HCT116 (cell line): ENCODE measurements around the gene CRISP2. TPM values are rescaled to one million over a fixed set of nuclear protein-coding genes. Genes with fewer than 3 reads are reported as not detected.

Experiments used
- ATAC-seq: fragments of 200-7000 bp; cut with Tn5 transposase; 2 replicates; pipeline ENCODE4 v1.9.1; 2020; ENCODE audit warnings: mild to moderate bottlenecking, moderate library complexity
- BruUV-seq: library from RNA; stranded (reverse); fragments of 400-500 nt; replicated peaks from 2 replicates; lab custom pipeline; 2021; lab: Mats Ljungman, UMichigan
- CTCF ChIA-PET: fragments of 300-600 bp; sonication (Branson Sonifier 250); formaldehyde crosslinking; loops from one replicate; lab custom pipeline; 2021; ENCODE audit warnings: antibody characterized with exemption; lab: Charles Lee
- POLR2A ChIA-PET: fragments of 300-600, 350-600 bp; sonication (Branson Sonifier 250); formaldehyde crosslinking; loops from one replicate; lab custom pipeline; 2021; ENCODE audit warnings: antibody characterized with exemption; lab: Charles Lee
- RAD21 ChIA-PET, 2 experiments: fragments of 300-600 bp; sonication (Branson Sonifier 250); formaldehyde crosslinking; loops; one replicate each; lab custom pipeline; 2023; ENCODE audit warnings: low total read pairs in 2 of 2; ENCODE audit not compliant: uncharacterized antibody in 2 of 2, unreplicated experiment in 2 of 2, low non-redundant PET in 1 of 2; lab: Charles Lee
- DNase-seq: peaks from one replicate; pipeline ENCODE4 v3.0.0-alpha.2; 2010; ENCODE audit warnings: low read depth, low spot score
- H2AFZ ChIP-seq: fragments of 200-600 bp; shearing (Covaris generic), sonication (generic); 2 replicates; pipeline ENCODE4 v1.6.1; 2017; ENCODE audit warnings: low read depth, mixed run types, mixed read lengths, antibody characterized with exemption, low read length; ENCODE audit not compliant: poor library complexity, severe bottlenecking
- H3K27ac ChIP-seq: 2 replicates; pipeline ENCODE4 v1.5.1; 2012; ENCODE audit warnings: low read depth, low read length
- H3K27me3 ChIP-seq: fragments of 200-600 bp; sonication (generic); 2 replicates; pipeline ENCODE4 v1.6.1; 2016; ENCODE audit warnings: mixed run types, low read length, mixed read lengths; ENCODE audit not compliant: insufficient read depth
- H3K36me3 ChIP-seq, 2 experiments: fragments of 200-500 bp in 1 of 2; fragments of 200-600 bp in 1 of 2; sonication (Bioruptor generic) in 1 of 2; sonication (generic) in 1 of 2; 2 replicates each; pipeline versions ENCODE4 v1.5.1 to v1.6.1; 2014 to 2016; ENCODE audit warnings: low read length in 2 of 2, inconsistent platforms in 1 of 2, mixed read lengths in 1 of 2, mixed run types in 1 of 2; ENCODE audit not compliant: insufficient read depth in 2 of 2, control insufficient read depth in 1 of 2
- H3K4me1 ChIP-seq, 2 experiments: fragments of 200-600 bp in 1 of 2; sonication (generic) in 1 of 2; 2 replicates each; pipeline versions ENCODE4 v1.5.1 to v1.6.1; 2012 to 2017; ENCODE audit warnings: low read length in 2 of 2, inconsistent platforms in 1 of 2, mild to moderate bottlenecking in 1 of 2, mixed read lengths in 1 of 2, mixed run types in 1 of 2, moderate library complexity in 1 of 2; ENCODE audit not compliant: insufficient read depth in 2 of 2, control insufficient read depth in 1 of 2
- H3K4me2 ChIP-seq: fragments of 200-600 bp; sonication (generic); 2 replicates; pipeline ENCODE4 v1.6.1; 2017; ENCODE audit warnings: mixed run types, low read length, mixed read lengths
- H3K4me3 ChIP-seq, 2 experiments: fragments of 200-600 bp in 1 of 2; sonication (generic) in 1 of 2; replicated peaks in 1 of 2; 2 replicates each; pipeline ENCODE4 v1.5.1; 2011 to 2016; ENCODE audit warnings: low read length in 2 of 2, control low read depth in 1 of 2, low read depth in 1 of 2, mild to moderate bottlenecking in 1 of 2, mixed read lengths in 1 of 2, mixed run types in 1 of 2
- H3K79me2 ChIP-seq: fragments of 200-600 bp; sonication (generic); 2 replicates; pipeline ENCODE4 v1.6.1; 2017; ENCODE audit warnings: mild to moderate bottlenecking, mixed run types, low read length, moderate library complexity, mixed read lengths; ENCODE audit not compliant: insufficient read depth
- H3K9ac ChIP-seq: fragments of 200-600 bp; sonication (generic); 2 replicates; pipeline ENCODE4 v1.6.1; 2016; ENCODE audit warnings: low read length, mixed read lengths
- H3K9me2 ChIP-seq: fragments of 200-600 bp; sonication (generic), shearing (Covaris generic); 2 replicates; pipeline ENCODE4 v1.6.1; 2017; ENCODE audit warnings: mixed run types, mild to moderate bottlenecking, moderate library complexity; ENCODE audit not compliant: insufficient read depth
- H3K9me3 ChIP-seq, 2 experiments: fragments of 200-500 bp in 1 of 2; fragments of 200-600 bp in 1 of 2; sonication (Bioruptor generic) in 1 of 2; sonication (generic) in 1 of 2; 2 replicates each; pipeline ENCODE4 v1.6.1; 2014 to 2017; ENCODE audit warnings: low read length in 2 of 2, mixed read lengths in 2 of 2, inconsistent platforms in 1 of 2, low read depth in 1 of 2, mild to moderate bottlenecking in 1 of 2, mixed run types in 1 of 2, moderate library complexity in 1 of 2; ENCODE audit not compliant: control insufficient read depth in 1 of 2, insufficient read depth in 1 of 2
- H4K20me1 ChIP-seq: fragments of 200-600 bp; sonication (generic), shearing (Covaris generic); 2 replicates; pipeline ENCODE4 v1.6.1; 2017; ENCODE audit warnings: mixed run types, mild to moderate bottlenecking, moderate library complexity; ENCODE audit not compliant: insufficient read depth
- CBX3 ChIP-seq: IDR thresholded peaks from 2 replicates; pipeline ENCODE4 v1.6.1; 2012; ENCODE audit warnings: low read depth
- CEBPB ChIP-seq: IDR thresholded peaks from 2 replicates; pipeline ENCODE4 v1.6.1; 2012; ENCODE audit warnings: low read depth
- CTCF ChIP-seq, 3 experiments: fragments of 200-600 bp in 1 of 3; sonication (generic) in 1 of 3; IDR thresholded peaks in 2 of 3; conservative IDR thresholded peaks in 1 of 3; 2 replicates each; pipeline ENCODE4 v1.5.1; 2012 to 2017; ENCODE audit warnings: low read depth in 2 of 3, low read length in 2 of 3, antibody characterized with exemption in 1 of 3, borderline replicate concordance in 1 of 3, control low read depth in 1 of 3, mild to moderate bottlenecking in 1 of 3, mixed read lengths in 1 of 3, mixed run types in 1 of 3, moderate library complexity in 1 of 3; ENCODE audit not compliant: insufficient read depth in 1 of 3
- EGR1 ChIP-seq: IDR thresholded peaks from 2 replicates; pipeline ENCODE4 v1.6.1; 2012; ENCODE audit warnings: low read depth
- ELF1 ChIP-seq: IDR thresholded peaks from 2 replicates; pipeline ENCODE4 v1.6.1; 2012; ENCODE audit warnings: low read depth, borderline replicate concordance
- FOSL1 ChIP-seq: IDR thresholded peaks from 2 replicates; pipeline ENCODE4 v1.6.1; 2012; ENCODE audit warnings: low read depth
- JUND ChIP-seq: IDR thresholded peaks from 2 replicates; pipeline ENCODE4 v1.6.1; 2012
- POLR2A ChIP-seq: IDR thresholded peaks from 2 replicates; pipeline ENCODE4 v1.7.0; 2011; ENCODE audit warnings: borderline replicate concordance; ENCODE audit not compliant: insufficient read depth, insufficient read length; ENCODE audit errors: extremely low read depth
- RAD21 ChIP-seq: IDR thresholded peaks from 2 replicates; pipeline ENCODE4 v1.6.1; 2012; ENCODE audit warnings: low read depth, mild to moderate bottlenecking
- SIN3A ChIP-seq: IDR thresholded peaks from 2 replicates; pipeline ENCODE4 v1.6.1; 2012; ENCODE audit warnings: low read depth
- SP1 ChIP-seq: IDR thresholded peaks from 2 replicates; pipeline ENCODE4 v1.6.1; 2012; ENCODE audit warnings: low read depth
- TCF7L2 ChIP-seq: IDR thresholded peaks from 2 replicates; pipeline ENCODE4 v1.7.0; 2011; ENCODE audit warnings: borderline replicate concordance, inconsistent platforms; ENCODE audit not compliant: insufficient read depth, insufficient read length; ENCODE audit errors: extremely low read depth
- YY1 ChIP-seq: IDR thresholded peaks from 2 replicates; pipeline ENCODE4 v1.6.1; 2011; ENCODE audit warnings: low read length, low read depth, moderate library complexity, mild to moderate bottlenecking; ENCODE audit not compliant: insufficient replicate concordance; ENCODE audit errors: extremely low read depth
- ZFX ChIP-seq: fragments of 450-650 bp; IDR thresholded peaks from 2 replicates; pipeline ENCODE4 v1.6.1; 2017
- ZNF274 ChIP-seq: fragments of 200-500 bp; sonication (Bioruptor generic); IDR thresholded peaks from 2 replicates; pipeline ENCODE4 v1.6.1; 2014; ENCODE audit warnings: mild to moderate bottlenecking, low read depth, low read length, inconsistent platforms
- intact Hi-C: fragments of 100-400 bp; cut with micrococcal nuclease; formaldehyde crosslinking; loops from 2 replicates; pipeline ENCODE4 v1.10.0; 2022
- total RNA-seq: library from RNA; stranded (reverse); gene quantifications from one replicate; pipeline ENCODE4 v1.2.1, GENCODE V29; 2021; ENCODE audit not compliant: unreplicated experiment
- TF ChIP-seq, protein P1 (sequence below): IDR thresholded peaks from 2 replicates; pipeline ENCODE4 v1.6.1; 2011; ENCODE audit warnings: mild to moderate bottlenecking, low read length, moderate library complexity; ENCODE audit not compliant: insufficient replicate concordance; ENCODE audit errors: extremely low read depth

CRISP2 gene
- total RNA-seq, 1 experiment from 2014 or later: not detected

- H3K27me3 ChIP-seq: no peaks in the 10 kb centered on the region
- H3K4me3 ChIP-seq: no peak overlapping the region
- H3K9ac ChIP-seq: no peak overlapping the region
- H3K27ac ChIP-seq: no peak overlapping the region
- no peaks in the 10 kb centered on the region for H3K36me3 ChIP-seq
- intact Hi-C loops: no loop called here
- no peaks in the 10 kb centered on the region for H3K9me3 ChIP-seq
- no peak overlapping the region for H3K4me2 ChIP-seq
- H2AFZ ChIP-seq: no peak overlapping the region
- TF ChIP-seq CBX3 (no peak), POLR2A (no peak), CTCF (IDR thresholded peaks at IDR 0.05 in 2 of 3, conservative IDR thresholded peaks at IDR 0.05 in 1 of 3; ENCODE audit: borderline replicate concordance in 1 of 3, insufficient read depth in 1 of 3, low read depth in 2 of 3, low read length in 2 of 3) (no peak), ZNF274 (no peak), CEBPB (no peak), SIN3A (no peak), TCF7L2 (no peak), FOSL1 (no peak), ELF1 (no peak), JUND (no peak), ZFX (no peak), RAD21 (no peak), EGR1 (no peak), SP1 (no peak), YY1 (no peak)
- TF ChIP-seq, protein P1, sequence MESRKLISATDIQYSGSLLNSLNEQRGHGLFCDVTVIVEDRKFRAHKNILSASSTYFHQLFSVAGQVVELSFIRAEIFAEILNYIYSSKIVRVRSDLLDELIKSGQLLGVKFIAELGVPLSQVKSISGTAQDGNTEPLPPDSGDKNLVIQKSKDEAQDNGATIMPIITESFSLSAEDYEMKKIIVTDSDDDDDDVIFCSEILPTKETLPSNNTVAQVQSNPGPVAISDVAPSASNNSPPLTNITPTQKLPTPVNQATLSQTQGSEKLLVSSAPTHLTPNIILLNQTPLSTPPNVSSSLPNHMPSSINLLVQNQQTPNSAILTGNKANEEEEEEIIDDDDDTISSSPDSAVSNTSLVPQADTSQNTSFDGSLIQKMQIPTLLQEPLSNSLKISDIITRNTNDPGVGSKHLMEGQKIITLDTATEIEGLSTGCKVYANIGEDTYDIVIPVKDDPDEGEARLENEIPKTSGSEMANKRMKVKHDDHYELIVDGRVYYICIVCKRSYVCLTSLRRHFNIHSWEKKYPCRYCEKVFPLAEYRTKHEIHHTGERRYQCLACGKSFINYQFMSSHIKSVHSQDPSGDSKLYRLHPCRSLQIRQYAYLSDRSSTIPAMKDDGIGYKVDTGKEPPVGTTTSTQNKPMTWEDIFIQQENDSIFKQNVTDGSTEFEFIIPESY: no peak
- no peak for ATAC-seq
- DNase-seq: no peak
- RAD21 ChIA-PET: no interaction called here
- POLR2A ChIA-PET: no interaction called here
- no TSS peak for BruUV-seq
- H3K4me1 ChIP-seq: no peaks in the 10 kb centered on the region
- H3K9me2 ChIP-seq: no peaks in the 10 kb centered on the region
- no peaks in the 10 kb centered on the region for H4K20me1 ChIP-seq
- H3K79me2 ChIP-seq: no peaks in the 10 kb centered on the region
- CTCF ChIA-PET: no interaction called here
Observed at GRCh38 chr6:49736017-49736508, 22.7 kb upstream of the CRISP2 start.
